Measurements from ENCODE around the gene COMTD1. TPM values are rescaled to one million over a fixed set of nuclear protein-coding genes. Genes with fewer than 3 reads are reported as not detected.
"Not testable (repeated sequence)": the region's sequence is repeated elsewhere in the genome, so short reads cannot be mapped to it uniquely, and the experiment has no call there.

Gene COMTD1
- total RNA-seq, 2 donors from 2014 or later: 62.6 to 117 TPM

- Histone ChIP-seq H3K9ac (ENCODE audit: low read depth in 2 of 2, low read length in 2 of 2) (peak overlapping the region; percentile 5 to 17), H3K4me1 (peaks cover 5% of the 10 kb centered on the region), H3K27me3 (no peaks in the 10 kb centered on the region), H3K4me3 (no peak overlapping the region), H3K36me3 (no peaks in the 10 kb centered on the region), H3K9me3 (no peaks in the 10 kb centered on the region), H3K27ac (peak overlapping the region; percentile 24)
- TF ChIP-seq CTCF (IDR thresholded peaks at IDR 0.05): no peak
- DNase-seq: peak; percentile 66
- intact Hi-C loops (cut with DNase I): no loop called here
Observed at GRCh38 chr10:75202321-75203045, 33.3 kb downstream of the COMTD1 start.

- Histone ChIP-seq H3K4me3 (no peak overlapping the region), H3K27me3 (no peaks in the 10 kb centered on the region), H3K9ac (ENCODE audit: low read depth in 2 of 2, low read length in 2 of 2) (no peak overlapping the region), H3K36me3 (no peaks in the 10 kb centered on the region), H3K27ac (peak overlapping the region; percentile 66), H3K4me1 (peaks cover 5% of the 10 kb centered on the region), H3K9me3 (no peaks in the 10 kb centered on the region)
- intact Hi-C loops (cut with DNase I): no loop called here
- TF ChIP-seq CTCF (IDR thresholded peaks at IDR 0.05): no peak
- peak; percentile 70 for DNase-seq
Observed at GRCh38 chr10:75201793-75202307, 33.9 kb downstream of the COMTD1 start.

- DNase-seq; H3K36me3 ChIP-seq; H3K27ac ChIP-seq; H3K4me3 ChIP-seq; H3K9me3 ChIP-seq; intact Hi-C loops (cut with DNase I); H3K4me1 ChIP-seq; H3K9ac ChIP-seq (ENCODE audit: low read depth in 2 of 2, low read length in 2 of 2); H3K27me3 ChIP-seq: not testable (repeated sequence)
Observed at GRCh38 chr10:75199949-75200348, 35.8 kb downstream of the COMTD1 start.

- no peak for TF ChIP-seq CTCF (IDR thresholded peaks at IDR 0.05)
- H3K9ac ChIP-seq (ENCODE audit: low read depth in 2 of 2, low read length in 2 of 2): no peak overlapping the region
- no peaks in the 10 kb centered on the region for H3K27me3 ChIP-seq
- no peaks in the 10 kb centered on the region for H3K36me3 ChIP-seq
- intact Hi-C loops (cut with DNase I): no loop called here
- no peak overlapping the region for H3K27ac ChIP-seq
- peaks cover 7% of the 10 kb centered on the region for H3K4me1 ChIP-seq
- H3K9me3 ChIP-seq: no peaks in the 10 kb centered on the region
- no peak overlapping the region for H3K4me3 ChIP-seq
- DNase-seq: no peak
Observed at GRCh38 chr10:75197906-75198305, 37.9 kb downstream of the COMTD1 start.

GRCh38 chr10:75197066-75197465, 38.7 kb downstream of the COMTD1 start:
- H3K9me3 ChIP-seq: no peaks in the 10 kb centered on the region
- no peak overlapping the region for H3K4me3 ChIP-seq
- no peak for TF ChIP-seq CTCF (IDR thresholded peaks at IDR 0.05)
- no peak for DNase-seq
- H3K36me3 ChIP-seq: no peaks in the 10 kb centered on the region
- H3K4me1 ChIP-seq: peaks cover 3% of the 10 kb centered on the region
- no peak overlapping the region for H3K9ac ChIP-seq (ENCODE audit: low read depth in 2 of 2, low read length in 2 of 2)
- H3K27me3 ChIP-seq: no peaks in the 10 kb centered on the region
- intact Hi-C loops (cut with DNase I): no loop called here
- no peak overlapping the region for H3K27ac ChIP-seq

GRCh38 chr10:75195035-75195763, 40.6 kb downstream of the COMTD1 start:
- TF ChIP-seq CTCF (IDR thresholded peaks at IDR 0.05): no peak
- Histone ChIP-seq H3K4me1 (peaks cover 8% of the 10 kb centered on the region), H3K9me3 (no peaks in the 10 kb centered on the region), H3K4me3 (no peak overlapping the region), H3K9ac (ENCODE audit: low read depth in 2 of 2, low read length in 2 of 2) (no peak overlapping the region), H3K27ac (peak overlapping the region; percentile 45), H3K36me3 (no peaks in the 10 kb centered on the region), H3K27me3 (no peaks in the 10 kb centered on the region)
- no peak for DNase-seq
- intact Hi-C loops (cut with DNase I): no loop called here

- DNase-seq; H3K9me3 ChIP-seq; H3K36me3 ChIP-seq; H3K9ac ChIP-seq (ENCODE audit: low read depth in 2 of 2, low read length in 2 of 2); H3K4me3 ChIP-seq; H3K4me1 ChIP-seq; H3K27me3 ChIP-seq; intact Hi-C loops (cut with DNase I): not testable (repeated sequence)
- H3K27ac ChIP-seq: peak overlapping the region; percentile 45
Observed at GRCh38 chr10:75194625-75195024, 41.1 kb downstream of the COMTD1 start.

Measured in colonic mucosa (tissue), 4 donors.